ENCODE measurements around the gene ASPRV1.

ASPRV1 gene

DNA sequence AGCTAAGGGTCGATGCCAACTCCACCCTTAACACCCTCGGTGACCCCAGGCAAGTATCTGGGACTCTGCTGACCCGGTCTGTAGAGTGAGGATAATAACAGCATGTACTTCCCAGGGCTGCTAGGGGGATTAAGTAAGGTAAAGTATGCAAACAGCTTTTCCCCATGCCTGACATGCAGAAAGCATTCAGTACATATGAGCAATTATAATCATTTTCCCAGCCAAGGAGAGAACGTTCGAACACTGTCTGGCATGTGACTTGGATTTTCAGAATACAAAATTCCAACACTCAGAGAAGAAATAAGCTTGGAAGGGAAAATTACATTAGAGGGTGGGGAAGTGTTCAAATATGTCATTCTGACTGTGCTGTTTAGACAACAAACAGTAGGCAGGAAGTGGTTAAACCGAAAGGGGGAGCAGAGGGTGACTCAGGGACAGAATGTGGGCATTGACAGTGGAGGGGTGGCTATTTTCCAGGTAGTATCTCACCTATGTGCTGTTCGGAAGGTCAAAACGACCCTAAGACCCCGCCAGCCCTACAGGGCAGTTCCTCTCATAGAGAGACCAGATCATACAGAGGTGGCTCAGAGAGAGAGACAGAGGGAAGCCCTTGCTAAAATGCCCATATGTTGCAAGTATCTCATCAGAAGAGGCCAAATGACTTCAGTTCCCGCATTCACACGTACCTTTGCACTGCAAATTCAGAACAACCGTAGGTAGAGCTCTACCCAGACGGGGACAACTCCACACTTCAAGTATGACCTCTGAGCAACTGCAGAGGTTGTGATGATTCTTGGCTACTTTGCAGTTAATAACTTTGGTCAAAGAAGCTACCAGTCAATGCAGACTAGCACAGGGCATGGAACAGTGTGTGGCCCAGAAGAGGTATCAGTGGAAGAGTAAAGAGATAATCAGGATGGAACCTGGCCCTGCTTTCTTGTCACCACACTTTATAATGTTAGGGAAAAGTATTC, 14.8 kb downstream of the ASPRV1 start:
- Histone ChIP-seq H3K9me3 (ENCODE audit: severe bottlenecking) (no peaks in the 10 kb centered on the region), H3K36me3 (peaks cover 12% of the 10 kb centered on the region), H3K4me3 (ENCODE audit: low read depth, low read length) (no peak overlapping the region), H3K27ac (no peak overlapping the region), H3K27me3 (ENCODE audit: insufficient read depth, low read depth, severe bottlenecking) (no peaks in the 10 kb centered on the region)
- no peak for TF ChIP-seq CTCF (IDR thresholded peaks at IDR 0.05; ENCODE audit: low read depth, low read length)
- no peak for DNase-seq

DNA sequence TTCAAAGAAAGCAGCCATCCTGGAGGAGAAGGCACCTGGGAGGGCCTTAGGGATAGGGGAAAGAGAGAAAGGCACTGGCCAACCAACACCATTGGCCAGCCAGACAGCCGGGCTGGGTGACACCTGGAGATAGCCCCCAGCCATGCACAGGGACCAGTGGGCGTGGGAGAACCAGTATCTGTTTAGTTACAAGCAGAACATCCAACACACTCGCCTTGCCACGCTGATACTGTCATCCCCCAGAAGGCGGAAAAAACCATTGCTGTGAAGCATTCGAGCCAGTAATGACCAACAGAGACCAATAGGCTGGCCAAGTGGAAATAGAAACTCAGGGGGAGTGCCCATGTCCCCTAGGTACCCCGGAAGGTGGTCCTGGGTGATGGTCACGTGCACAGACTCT, 15.5 kb downstream of the ASPRV1 start:
- Histone ChIP-seq H3K9me3 (ENCODE audit: severe bottlenecking) (no peaks in the 10 kb centered on the region), H3K36me3 (peaks cover 14% of the 10 kb centered on the region), H3K27me3 (ENCODE audit: insufficient read depth, low read depth, severe bottlenecking) (no peaks in the 10 kb centered on the region), H3K27ac (no peak overlapping the region), H3K4me3 (ENCODE audit: low read depth, low read length) (no peak overlapping the region)
- no peak for DNase-seq
- no peak for TF ChIP-seq CTCF (IDR thresholded peaks at IDR 0.05; ENCODE audit: low read depth, low read length)

DNA sequence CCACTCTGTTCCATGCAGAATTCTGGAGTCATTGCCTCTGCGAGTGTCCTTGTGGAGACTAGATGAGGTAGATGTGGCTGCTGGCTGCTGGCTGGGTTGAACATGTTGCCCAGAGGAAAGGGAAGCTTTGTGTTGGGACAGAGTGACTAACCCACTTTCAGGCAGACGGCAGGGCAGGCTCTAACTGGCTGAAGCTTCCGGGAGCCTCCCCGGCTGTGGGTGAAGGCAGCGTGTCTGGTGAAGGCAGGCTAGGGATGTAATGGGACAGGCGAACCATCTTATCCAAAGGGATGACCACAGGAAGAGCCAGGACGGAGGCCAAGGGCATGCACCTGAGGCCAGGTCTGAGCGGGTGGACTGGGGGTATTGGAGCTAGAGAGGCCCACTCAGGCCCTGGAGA, 16.0 kb downstream of the ASPRV1 start:
- H3K27ac ChIP-seq, result no peak overlapping the region
- TF ChIP-seq CTCF (IDR thresholded peaks at IDR 0.05; ENCODE audit: low read depth, low read length), result no peak
- H3K4me3 ChIP-seq (ENCODE audit: low read depth, low read length), result no peak overlapping the region
- no peak for DNase-seq
- peaks cover 15% of the 10 kb centered on the region for H3K36me3 ChIP-seq
- H3K27me3 ChIP-seq (ENCODE audit: insufficient read depth, low read depth, severe bottlenecking), result no peaks in the 10 kb centered on the region
- H3K9me3 ChIP-seq (ENCODE audit: severe bottlenecking), result no peaks in the 10 kb centered on the region

DNA sequence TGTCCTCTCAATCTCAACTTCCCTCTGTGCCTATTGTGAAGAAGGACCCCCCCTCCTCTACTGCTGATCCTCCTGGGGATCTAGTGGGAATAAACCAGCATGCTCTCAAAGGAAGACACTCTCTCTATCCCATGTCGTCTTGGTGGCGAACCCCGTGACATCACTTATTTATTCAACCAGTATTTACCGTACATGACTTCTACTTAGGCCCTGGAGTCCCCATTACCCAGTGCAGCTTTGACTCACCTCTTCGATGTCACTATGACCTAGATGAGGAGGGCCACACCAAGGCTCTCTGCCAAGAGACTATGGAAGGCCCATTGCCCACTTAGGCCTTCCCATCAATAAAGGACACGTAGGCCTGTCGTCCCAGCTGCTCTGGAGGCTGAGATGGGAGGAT, 16.7 kb downstream of the ASPRV1 start:
- H3K9me3 ChIP-seq (ENCODE audit: severe bottlenecking), result no peaks in the 10 kb centered on the region
- DNase-seq, result no peak
- H3K36me3 ChIP-seq, result peaks cover 22% of the 10 kb centered on the region
- no peak overlapping the region for H3K4me3 ChIP-seq (ENCODE audit: low read depth, low read length)
- no peak overlapping the region for H3K27ac ChIP-seq
- H3K27me3 ChIP-seq (ENCODE audit: insufficient read depth, low read depth, severe bottlenecking), result no peaks in the 10 kb centered on the region
- no peak for TF ChIP-seq CTCF (IDR thresholded peaks at IDR 0.05; ENCODE audit: low read depth, low read length)

- TF ChIP-seq CTCF (IDR thresholded peaks at IDR 0.05; ENCODE audit: low read depth, low read length), result no peak
- Histone ChIP-seq H3K9me3 (ENCODE audit: severe bottlenecking) (no peaks in the 10 kb centered on the region), H3K4me3 (ENCODE audit: low read depth, low read length) (no peak overlapping the region), H3K36me3 (peaks cover 28% of the 10 kb centered on the region), H3K27ac (no peak overlapping the region), H3K27me3 (ENCODE audit: insufficient read depth, low read depth, severe bottlenecking) (no peaks in the 10 kb centered on the region)
- no peak for DNase-seq
These were observed 17.4 kb downstream of the ASPRV1 start for GRCh38 chr2:69943843-69944525.

All from WERI-Rb-1 (cell line).